Heart left ventricle (tissue), 16 donors: ENCODE results near the gene MANSC1. TPM values are rescaled to one million over a fixed set of nuclear protein-coding genes. Genes with fewer than 3 reads are reported as not detected.

ENCODE experiments used
- ATAC-seq, 4 donors: fragments of 200-7000 bp; cut with Tn5 transposase; one replicate each; pipeline ENCODE4 v1.9.1; 2020 to 2022; ENCODE audit warnings: moderate library complexity in 4 of 4, mild to moderate bottlenecking in 3 of 4, moderate number of reproducible peaks in 1 of 4
- DNase-seq, 5 donors: peaks; one replicate each; pipeline ENCODE4 v3.0.0-alpha.2; 2020
- H3K27ac ChIP-seq, 12 donors: fragments of 200-600 bp; sonication (generic) in 4 of 12; one replicate each; pipeline versions ENCODE4 v1.5.0 to v1.8.0; 2016 to 2022; ENCODE audit warnings: mild to moderate bottlenecking in 2 of 12
- H3K27me3 ChIP-seq, 9 donors: fragments of 200-600 bp; sonication (generic) in 2 of 9; one replicate each; pipeline versions ENCODE4 v1.5.1 to v1.8.0; 2016 to 2022; ENCODE audit warnings: mild to moderate bottlenecking in 3 of 9
- H3K36me3 ChIP-seq, 9 donors: fragments of 200-600 bp; sonication (generic) in 2 of 9; one replicate each; pipeline versions ENCODE4 v1.5.0 to v1.8.0; 2018 to 2022; ENCODE audit warnings: mild to moderate bottlenecking in 2 of 9
- H3K4me1 ChIP-seq, 12 donors: fragments of 200-600 bp; sonication (generic) in 4 of 12; one replicate each; pipeline versions ENCODE4 v1.5.0 to v1.8.0; 2016 to 2022; ENCODE audit warnings: mild to moderate bottlenecking in 3 of 12
- H3K4me3 ChIP-seq, 12 donors: fragments of 200-600 bp; sonication (generic) in 4 of 12; one replicate each; pipeline versions ENCODE4 v1.5.0 to v1.8.0; 2017 to 2022; ENCODE audit warnings: mild to moderate bottlenecking in 9 of 12, moderate library complexity in 4 of 12
- H3K9me3 ChIP-seq, 12 donors: fragments of 200-600 bp; sonication (generic) in 4 of 12; one replicate each; pipeline versions ENCODE4 v1.5.0 to v1.8.0; 2016 to 2022; ENCODE audit warnings: mild to moderate bottlenecking in 1 of 12
- CTCF ChIP-seq, 12 donors: fragments of 200-600 bp; sonication (generic) in 4 of 12; IDR thresholded peaks; one replicate each; pipeline versions ENCODE4 v1.5.0 to v1.8.0; 2018 to 2022; ENCODE audit warnings: antibody characterized with exemption in 12 of 12, mild to moderate bottlenecking in 5 of 12
- POLR2A ChIP-seq, 2 donors: fragments of 450-650 bp; IDR thresholded peaks; one replicate each; pipeline ENCODE4 v1.6.1; 2017; ENCODE audit warnings: antibody characterized with exemption in 2 of 2, mild to moderate bottlenecking in 2 of 2, moderate library complexity in 2 of 2
- WGBS, 4 donors: extraction: QIAGEN DNeasy Blood & Tissue Kit in 2 of 4; methylation state at CpG; one replicate each; pipeline versions ENCODE4 v1.1.5 to v1.1.7; 2013 to 2018; 5-methylcytosine and 5-hydroxymethylcytosine counted together
- intact Hi-C, 10 donors: fragments of 100-400 bp; cut with DNase I; formaldehyde crosslinking; loops; one replicate each; pipeline versions ENCODE4 v1.11.1 to v1.14.2; 2022
- polyA plus RNA-seq, 2 donors: library from polyadenylated mRNA; stranded (reverse); fragments of 200-250 nt; gene quantifications; one replicate each; pipeline ENCODE4 v1.2.3, GENCODE V29; 2013
- total RNA-seq, 9 donors: library from RNA; depleted of rRNA in 2 of 9; stranded (reverse); fragments of >200 nt in 2 of 9; fragmentation: NEBNext Ultra II Directional in 3 of 9; extraction: Animal tissue kit (Norgen Biotek cat#: 25700) in 3 of 9; gene quantifications; one replicate each; pipeline versions ENCODE4 v1.1.0 to v1.2.4, GENCODE V29; 2016 to 2023
- donor health status: ischemic (EF 13 %, LVEDD 7.1; RV severe dilation, severe dysfunction).
- donor health status: healthy with polysubstance abuse.
- donor health status: DM: no; HTN: yes; CAD: no.
- donor health status: DM: no; HTN: no; CAD: no.
- donor health status: ischemic (EF 25% LVEDD 6.9; RV normal size, moderate dysfunction).
- donor health status: ischemic (EF 25% LVEDD 5.7; RV mildly dilated, moderate dysfunction).
- donor health status: healthy.
- donor health status: DM: yes; HTN: yes; CAD: no.
- donor health status: ischemic (EF 35%, LVEDD 5.7; RV mildly dilated, moderate dysfunction).
- donor health status: nonischemic (EF 11% LVEDD 7.7; RV severe dilation, severe dysfunction).
- donor health status: DM: yes; HTN: yes; CAD: no.
- donor health status: PGD.
- donor health status: ischemic (EF 29% LVEDD 5.4; RV normal size, mild dysfunction).
- donor health status: nonischemic (EF 23%, LVEDD 6.1; RV moderate dilation, normal function).

The MANSC1 gene
- total and polyA plus RNA-seq, 11 donors: 4.5 to 23.1 (median 11.1) TPM

- no peak for DNase-seq
- H3K27me3 ChIP-seq: no peaks in the 10 kb centered on the region
- peaks cover 0 to 20% (median 5%) of the 10 kb centered on the region in 12 donors for H3K4me1 ChIP-seq
- ATAC-seq: no peak
- intact Hi-C loops: no loop called here
- WGBS, 4 donors: 89 to 94% (median 90%) methylated on average over 3 of the region's 3 CpGs
- no peaks in the 10 kb centered on the region for H3K9me3 ChIP-seq
- no peaks in the 10 kb centered on the region for H3K36me3 ChIP-seq
- peak overlapping the region in 5 of 12 donors; percentile 71 to 91 (median 86) for H3K4me3 ChIP-seq
- peak overlapping the region in 1 of 12 donors; percentile 38 for H3K27ac ChIP-seq
- no peak for TF ChIP-seq POLR2A (IDR thresholded peaks at IDR 0.05)
- TF ChIP-seq CTCF (IDR thresholded peaks at IDR 0.05): no peak
Measured at GRCh38 chr12:12350868-12351463, 924 bp upstream of the MANSC1 start.

DNA sequence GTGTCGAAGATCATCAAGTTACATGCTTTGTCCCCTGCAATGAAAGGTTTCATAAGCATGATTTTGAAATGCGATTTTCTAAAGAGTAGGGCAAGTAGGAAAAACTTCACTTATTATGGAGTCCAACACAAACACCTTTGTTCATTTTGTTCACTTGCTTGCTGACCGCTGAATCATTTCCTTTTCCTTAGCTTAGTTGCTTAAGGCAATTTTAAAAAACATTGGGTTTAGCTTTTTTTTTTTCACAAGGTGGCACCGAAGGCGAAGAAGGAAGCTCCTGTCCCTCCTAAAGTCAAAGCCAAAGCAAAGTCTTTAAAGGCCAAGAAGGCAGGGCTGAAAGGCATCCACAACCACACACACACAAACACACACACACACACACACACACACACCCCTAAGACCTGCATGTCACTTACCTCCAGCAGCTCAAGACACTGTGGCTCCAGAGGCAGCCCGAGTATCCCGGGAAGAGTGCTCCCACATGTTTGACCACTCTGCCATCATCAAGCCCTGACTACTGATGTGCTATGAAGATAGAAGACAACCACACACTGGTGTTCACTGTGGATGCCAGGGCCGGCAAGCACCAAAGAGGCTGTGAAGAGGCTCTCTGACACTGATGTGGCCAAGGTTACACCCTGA is 11.4 kb downstream of the MANSC1 start:
- Histone ChIP-seq H3K4me3 (peak overlapping the region in 3 of 12 donors; percentile 9 to 27 (median 14)), H3K9me3 (no peaks in the 10 kb centered on the region), H3K27ac (peak overlapping the region; percentile 7 to 76 (median 54)), H3K27me3 (no peaks in the 10 kb centered on the region), H3K36me3 (peaks cover 0 to 33% (median 5%) of the 10 kb centered on the region in 9 donors), H3K4me1 (peaks cover 0 to 17% (median 2%) of the 10 kb centered on the region in 12 donors)
- TF ChIP-seq POLR2A (IDR thresholded peaks at IDR 0.05) (no peak), CTCF (IDR thresholded peaks at IDR 0.05) (no peak)
- WGBS, 4 donors: 66 to 76% (median 69%) methylated on average over 8 of the region's 8 CpGs
- DNase-seq (no peak), ATAC-seq (peak in 2 of 4 donors; percentile 41 to 71)
- intact Hi-C loops: loop anchor here in 2 of 10 donors (10.0 kb wide), 2 partner anchors 74 to 754 kb away; partner anchors contain the start of gene LRP6 (in 1 of the 2)

- 88 to 98% (median 90%) methylated on average over 1 of the region's 1 CpG for WGBS, 4 donors
- DNase-seq (no peak), ATAC-seq (no peak)
- no peaks in the 10 kb centered on the region for H3K9me3 ChIP-seq
- no peaks in the 10 kb centered on the region for H3K27me3 ChIP-seq
- peaks cover 0 to 25% (median 11%) of the 10 kb centered on the region in 12 donors for H3K4me1 ChIP-seq
- no peak overlapping the region for H3K4me3 ChIP-seq
- intact Hi-C loops: loop anchor here in 2 of 10 donors (10.0 kb wide), 2 partner anchors 72 to 752 kb away; partner anchors contain the start of gene LRP6 (in 1 of the 2)
- peaks cover 0 to 14% (median 2%) of the 10 kb centered on the region in 9 donors for H3K36me3 ChIP-seq
- TF ChIP-seq POLR2A (IDR thresholded peaks at IDR 0.05): no peak
- TF ChIP-seq CTCF (IDR thresholded peaks at IDR 0.05): no peak
- H3K27ac ChIP-seq: no peak overlapping the region
Measured at GRCh38 chr12:12336511-12336910, 13.5 kb downstream of the MANSC1 start.

- 89 to 92% (median 91%) methylated on average over 5 of the region's 5 CpGs for WGBS, 4 donors
Measured at GRCh38 chr12:12336049-12336411, 14.0 kb downstream of the MANSC1 start.

More at GRCh38 chr12:12336049-12336411, 14.0 kb downstream of the MANSC1 start:
- intact Hi-C loops: loop anchor here in 2 of 10 donors (10.0 kb wide), 2 partner anchors 71 to 751 kb away; partner anchors contain the start of gene LRP6 (in 1 of the 2)
- H3K36me3 ChIP-seq: peaks cover 0 to 13% (median 0%) of the 10 kb centered on the region in 9 donors
- H3K4me1 ChIP-seq: peaks cover 0 to 25% (median 11%) of the 10 kb centered on the region in 12 donors
- H3K9me3 ChIP-seq: no peaks in the 10 kb centered on the region
- no peaks in the 10 kb centered on the region for H3K27me3 ChIP-seq
- H3K4me3 ChIP-seq: no peak overlapping the region
- no peak for TF ChIP-seq POLR2A (IDR thresholded peaks at IDR 0.05)
- no peak overlapping the region for H3K27ac ChIP-seq
- no peak for DNase-seq
- no peak for ATAC-seq
